Adrenal gland (tissue), 12 donors: ENCODE results near the gene RIMBP2. TPM values are rescaled to one million over a fixed set of nuclear protein-coding genes. Genes with fewer than 3 reads are reported as not detected.

Experiments used
- DNase-seq, 7 donors: peaks; one replicate each; pipeline ENCODE4 v3.0.0-alpha.2; 2019 to 2020
- H3K27ac ChIP-seq, 5 donors: fragments of 200-600 bp; sonication (generic) in 4 of 5; 1 replicate in 3 of 5; 2 replicates in 2 of 5; pipeline versions ENCODE4 v1.5.1 to v1.8.0; 2016 to 2020; ENCODE audit warnings: mild to moderate bottlenecking in 1 of 5
- H3K27me3 ChIP-seq: fragments of 200-600 bp; 2 replicates; pipeline ENCODE4 v1.8.0; 2021
- H3K36me3 ChIP-seq, 2 donors: fragments of 200-600 bp; replicated peaks in 1 of 2; 1 replicate in 1 of 2; 2 replicates in 1 of 2; pipeline versions ENCODE4 v1.5.1 to v1.8.0; 2018 to 2022
- H3K4me1 ChIP-seq, 2 donors: fragments of 200-600 bp; replicated peaks in 1 of 2; 1 replicate in 1 of 2; 2 replicates in 1 of 2; pipeline versions ENCODE4 v1.5.1 to v1.8.0; 2018 to 2021
- H3K4me3 ChIP-seq, 4 donors: fragments of 200-600 bp; sonication (generic) in 3 of 4; one replicate each; pipeline ENCODE4 v1.5.1; 2016 to 2018
- H3K9me3 ChIP-seq, 3 donors: fragments of 200-600 bp; sonication (generic) in 1 of 3; replicated peaks in 1 of 3; 1 replicate in 2 of 3; 2 replicates in 1 of 3; pipeline versions ENCODE4 v1.5.1 to v1.8.0; 2016 to 2021
- POLR2A ChIP-seq, 2 donors: fragments of 450-650 bp; IDR thresholded peaks; one replicate each; pipeline ENCODE4 v1.6.1; 2017; ENCODE audit warnings: antibody characterized with exemption in 2 of 2, mild to moderate bottlenecking in 2 of 2, moderate library complexity in 1 of 2
- WGBS, 4 donors: extraction: QIAGEN DNeasy Blood & Tissue Kit in 2 of 4; methylation state at CpG; one replicate each; pipeline versions ENCODE4 v1.1.5 to v1.1.7; 2013 to 2017; 5-methylcytosine and 5-hydroxymethylcytosine counted together
- intact Hi-C, 2 donors: fragments of 100-400 bp; cut with DNase I; formaldehyde crosslinking; loops; one replicate each; pipeline versions ENCODE4 v1.14.1 to v1.15.0; 2022 to 2023
- polyA plus RNA-seq, 3 donors: library from polyadenylated mRNA; stranded (reverse); fragments of 200-250 nt in 2 of 3; fragments of 350-450 nt in 1 of 3; fragmentation: Illumina TruSeq in 1 of 3; extraction: RNeasy Lipid Tissue Mini Kit (QIAGEN cat#74804) in 1 of 3; gene quantifications; one replicate each; pipeline ENCODE4 v1.2.3, GENCODE V29; 2013 to 2014
- total RNA-seq, 9 donors: library from RNA; depleted of rRNA in 4 of 9; stranded (reverse); fragments of >200 nt in 4 of 9; fragments of 120-200 nt in 1 of 9; fragmentation: NEBNext Ultra II Directional in 1 of 9; extraction: Animal tissue kit (Norgen Biotek cat#: 25700) in 1 of 9; gene quantifications; one replicate each; pipeline versions ENCODE4 v1.1.0 to v1.2.4, GENCODE V29; 2013 to 2023
- TF ChIP-seq, protein P1 (sequence below), 6 experiments: fragments of 450-650 bp in 4 of 6; fragments of 200-600 bp in 2 of 6; sonication (generic) in 1 of 6; IDR thresholded peaks; 1 replicate in 5 of 6; 2 replicates in 1 of 6; pipeline versions ENCODE4 v1.5.1 to v1.8.0; 2016 to 2021; ENCODE audit warnings: antibody characterized with exemption in 6 of 6, mild to moderate bottlenecking in 2 of 6, moderate library complexity in 1 of 6
- donor health status: healthy with polysubstance abuse.
- donor health status: Bipolar disorder and iron deficiency.
- donor health status: DM: yes; HTN: yes; CAD: no.
- donor health status: DM: no; HTN: no; CAD: no.
- donor health status: DM: no; HTN: no; CAD: no.
- donor health status: DM: yes; HTN: yes; CAD: no.

The RIMBP2 gene
- total and polyA plus RNA-seq, 12 donors: 0.18 to 23.9 (median 6.3) TPM; not detected in 2

DNA sequence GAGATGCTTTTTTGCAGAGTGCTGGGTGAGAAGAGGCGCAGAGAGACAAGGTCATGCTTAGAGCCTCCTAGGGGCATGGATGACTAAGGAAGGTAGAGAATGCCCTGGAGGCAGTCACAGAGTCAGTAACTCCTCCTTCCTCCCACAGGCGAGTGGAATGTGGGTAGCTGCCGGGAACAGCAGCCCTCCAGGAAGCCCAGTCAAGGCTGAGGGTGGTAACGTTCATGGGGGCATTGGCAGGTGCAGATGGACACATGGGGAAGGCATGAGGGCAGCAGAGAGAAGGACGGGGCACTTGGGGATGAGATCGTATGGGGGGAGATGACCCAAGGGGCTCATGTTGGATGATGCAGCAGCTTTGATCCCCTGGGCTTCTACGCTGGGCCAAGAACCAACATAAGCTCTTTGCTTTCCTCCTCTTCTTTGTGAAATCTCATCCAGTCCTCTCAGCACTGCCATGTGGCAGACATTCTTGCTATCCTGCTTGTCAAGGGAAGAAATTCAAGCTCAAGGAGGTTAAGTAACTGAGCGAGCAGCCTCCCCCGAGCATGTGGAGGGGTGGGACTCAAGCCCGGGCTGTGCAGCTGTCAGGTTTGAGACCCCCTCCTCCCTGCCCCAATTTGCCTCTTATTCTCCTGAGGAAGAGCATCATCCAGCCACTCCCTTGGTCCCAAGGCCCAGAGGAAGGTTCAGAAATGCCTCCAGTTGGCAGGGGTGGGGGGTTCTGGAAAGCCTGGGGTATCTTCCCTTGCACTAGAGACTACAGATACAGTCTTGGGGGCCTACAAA is 190.5 kb downstream of the RIMBP2 start:
- no peak overlapping the region for H3K4me3 ChIP-seq
- no peak overlapping the region for H3K27ac ChIP-seq
- no peaks in the 10 kb centered on the region for H3K27me3 ChIP-seq
- no peaks in the 10 kb centered on the region for H3K9me3 ChIP-seq
- no peaks in the 10 kb centered on the region for H3K4me1 ChIP-seq
- WGBS, 4 donors: 71 to 79% (median 73%) methylated on average over 10 of the region's 10 CpGs
- intact Hi-C loops: no loop called here
- no peak for TF ChIP-seq POLR2A (IDR thresholded peaks at IDR 0.05)
- TF ChIP-seq, protein P1, sequence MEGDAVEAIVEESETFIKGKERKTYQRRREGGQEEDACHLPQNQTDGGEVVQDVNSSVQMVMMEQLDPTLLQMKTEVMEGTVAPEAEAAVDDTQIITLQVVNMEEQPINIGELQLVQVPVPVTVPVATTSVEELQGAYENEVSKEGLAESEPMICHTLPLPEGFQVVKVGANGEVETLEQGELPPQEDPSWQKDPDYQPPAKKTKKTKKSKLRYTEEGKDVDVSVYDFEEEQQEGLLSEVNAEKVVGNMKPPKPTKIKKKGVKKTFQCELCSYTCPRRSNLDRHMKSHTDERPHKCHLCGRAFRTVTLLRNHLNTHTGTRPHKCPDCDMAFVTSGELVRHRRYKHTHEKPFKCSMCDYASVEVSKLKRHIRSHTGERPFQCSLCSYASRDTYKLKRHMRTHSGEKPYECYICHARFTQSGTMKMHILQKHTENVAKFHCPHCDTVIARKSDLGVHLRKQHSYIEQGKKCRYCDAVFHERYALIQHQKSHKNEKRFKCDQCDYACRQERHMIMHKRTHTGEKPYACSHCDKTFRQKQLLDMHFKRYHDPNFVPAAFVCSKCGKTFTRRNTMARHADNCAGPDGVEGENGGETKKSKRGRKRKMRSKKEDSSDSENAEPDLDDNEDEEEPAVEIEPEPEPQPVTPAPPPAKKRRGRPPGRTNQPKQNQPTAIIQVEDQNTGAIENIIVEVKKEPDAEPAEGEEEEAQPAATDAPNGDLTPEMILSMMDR (IDR thresholded peaks at IDR 0.05): no peak
- no peaks in the 10 kb centered on the region for H3K36me3 ChIP-seq
- no peak for DNase-seq

DNA sequence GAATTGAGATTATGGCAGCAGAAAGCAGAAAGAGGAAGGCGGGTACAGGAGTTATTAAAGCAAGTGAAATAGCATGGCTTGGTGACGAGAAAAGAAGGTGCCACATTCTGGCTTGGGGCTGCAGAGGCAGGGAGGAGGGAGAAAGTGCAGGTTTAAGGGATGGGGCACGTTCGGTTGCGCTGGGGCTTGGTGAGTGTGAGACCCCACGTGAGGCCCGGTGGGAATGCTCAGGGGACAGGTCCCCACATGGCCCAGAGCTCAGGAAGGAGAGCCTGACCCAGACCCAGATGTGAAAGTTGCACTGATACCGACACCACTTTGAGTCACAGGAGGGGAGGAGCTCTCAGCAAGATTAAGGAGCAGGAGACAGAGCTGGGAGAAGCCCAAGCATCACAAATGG is 191.3 kb downstream of the RIMBP2 start:
- Histone ChIP-seq H3K36me3 (no peaks in the 10 kb centered on the region), H3K4me1 (no peaks in the 10 kb centered on the region), H3K27ac (no peak overlapping the region), H3K4me3 (no peak overlapping the region), H3K9me3 (no peaks in the 10 kb centered on the region), H3K27me3 (no peaks in the 10 kb centered on the region)
- intact Hi-C loops: no loop called here
- TF ChIP-seq POLR2A (IDR thresholded peaks at IDR 0.05): no peak
- TF ChIP-seq, protein P1 (IDR thresholded peaks at IDR 0.05): no peak
- no peak for DNase-seq
- WGBS, 4 donors: 67 to 73% (median 70%) methylated on average over 8 of the region's 8 CpGs

DNA sequence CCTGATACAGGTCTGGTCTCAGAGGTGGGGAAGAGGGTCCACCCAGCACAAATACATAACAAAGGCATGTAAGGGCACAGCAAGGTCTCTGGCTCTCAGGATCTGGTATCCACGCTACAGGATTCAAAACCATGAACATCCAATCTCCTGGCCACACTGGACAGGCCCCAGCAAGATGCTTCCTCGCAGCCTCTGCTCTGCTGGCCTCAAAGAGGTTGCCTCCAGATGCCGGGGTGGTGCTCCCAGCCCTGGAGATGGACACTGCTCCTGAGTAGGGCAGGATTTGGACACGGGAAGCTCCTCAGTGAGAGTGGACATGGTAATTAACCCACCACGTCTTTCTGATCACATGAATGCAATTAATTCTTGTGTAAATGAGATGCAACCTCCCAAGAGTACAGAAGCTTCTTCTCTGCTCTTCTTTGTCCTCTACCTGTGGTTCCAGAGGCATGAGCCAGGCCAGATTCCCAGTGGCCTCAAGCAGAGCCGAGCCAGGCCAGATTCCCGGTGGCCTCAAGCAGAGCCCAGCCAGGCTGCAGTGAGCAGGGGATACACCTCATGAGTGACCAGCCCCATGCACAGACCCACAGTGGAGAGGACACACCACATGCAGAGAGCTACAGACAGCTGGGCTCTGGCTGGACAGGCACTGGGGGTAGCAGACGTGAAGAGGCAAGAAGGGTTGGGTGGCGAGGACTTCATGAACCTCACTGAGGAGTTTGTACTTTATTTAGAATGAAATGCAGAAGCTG is 192.1 kb downstream of the RIMBP2 start:
- H3K4me3 ChIP-seq: no peak overlapping the region
- H3K27ac ChIP-seq: no peak overlapping the region
- no peak for DNase-seq
- intact Hi-C loops: no loop called here
- H3K4me1 ChIP-seq: no peaks in the 10 kb centered on the region
- WGBS, 4 donors: 49 to 65% (median 58%) methylated on average over 6 to 9 of the region's 9 CpGs
- no peaks in the 10 kb centered on the region for H3K9me3 ChIP-seq
- H3K27me3 ChIP-seq: no peaks in the 10 kb centered on the region
- no peak for TF ChIP-seq POLR2A (IDR thresholded peaks at IDR 0.05)
- TF ChIP-seq, protein P1 (IDR thresholded peaks at IDR 0.05): no peak
- no peaks in the 10 kb centered on the region for H3K36me3 ChIP-seq

DNA sequence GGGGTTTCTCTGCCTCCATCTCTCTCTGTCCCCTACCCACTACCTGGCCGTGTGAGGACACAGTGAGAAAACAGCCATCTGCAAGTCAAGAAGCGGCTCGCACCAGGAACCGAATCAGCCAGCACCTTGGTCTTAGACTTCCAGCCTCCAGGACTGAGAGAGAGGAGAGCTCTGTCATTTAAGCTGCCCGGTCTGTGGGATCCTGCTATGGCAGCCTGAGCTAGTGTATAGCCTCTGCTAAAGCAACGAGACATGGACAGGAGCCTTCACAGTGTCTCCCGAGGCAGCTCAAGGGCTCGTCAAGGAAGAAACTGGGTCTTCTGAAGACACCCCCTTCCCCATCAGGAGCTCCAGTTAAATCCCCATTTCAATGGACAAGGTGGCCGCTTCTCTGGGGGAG is 192.9 kb downstream of the RIMBP2 start:
- intact Hi-C loops: no loop called here
- DNase-seq: no peak
- Histone ChIP-seq H3K4me1 (no peaks in the 10 kb centered on the region), H3K27ac (no peak overlapping the region), H3K36me3 (no peaks in the 10 kb centered on the region), H3K4me3 (no peak overlapping the region), H3K9me3 (no peaks in the 10 kb centered on the region), H3K27me3 (no peaks in the 10 kb centered on the region)
- no peak for TF ChIP-seq POLR2A (IDR thresholded peaks at IDR 0.05)
- TF ChIP-seq, protein P1 (IDR thresholded peaks at IDR 0.05): no peak
- WGBS, 4 donors: 63 to 75% (median 71%) methylated on average over 9 of the region's 9 CpGs
